Measurements from ENCODE around the gene CHCHD4.

The CHCHD4 gene

DNA sequence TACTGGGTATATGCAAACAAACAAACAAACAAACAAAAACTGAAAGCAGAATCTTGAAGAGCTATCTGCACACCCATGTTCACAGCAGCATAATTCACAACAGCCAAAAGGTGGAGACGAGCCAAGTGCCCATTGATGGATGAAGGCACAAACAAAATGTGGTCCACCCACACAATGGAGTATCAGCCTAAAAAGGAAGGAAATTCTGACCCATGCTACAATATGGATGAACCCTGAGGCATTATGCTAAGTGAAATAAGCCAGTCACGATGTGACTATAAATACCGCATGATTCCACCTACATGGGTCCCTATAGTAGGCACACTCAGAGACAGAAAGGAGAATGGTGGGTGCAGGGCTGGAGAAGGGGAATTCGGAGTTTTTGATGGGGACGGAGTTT, 29.6 kb upstream of the CHCHD4 start:
- TF ChIP-seq, protein P1, sequence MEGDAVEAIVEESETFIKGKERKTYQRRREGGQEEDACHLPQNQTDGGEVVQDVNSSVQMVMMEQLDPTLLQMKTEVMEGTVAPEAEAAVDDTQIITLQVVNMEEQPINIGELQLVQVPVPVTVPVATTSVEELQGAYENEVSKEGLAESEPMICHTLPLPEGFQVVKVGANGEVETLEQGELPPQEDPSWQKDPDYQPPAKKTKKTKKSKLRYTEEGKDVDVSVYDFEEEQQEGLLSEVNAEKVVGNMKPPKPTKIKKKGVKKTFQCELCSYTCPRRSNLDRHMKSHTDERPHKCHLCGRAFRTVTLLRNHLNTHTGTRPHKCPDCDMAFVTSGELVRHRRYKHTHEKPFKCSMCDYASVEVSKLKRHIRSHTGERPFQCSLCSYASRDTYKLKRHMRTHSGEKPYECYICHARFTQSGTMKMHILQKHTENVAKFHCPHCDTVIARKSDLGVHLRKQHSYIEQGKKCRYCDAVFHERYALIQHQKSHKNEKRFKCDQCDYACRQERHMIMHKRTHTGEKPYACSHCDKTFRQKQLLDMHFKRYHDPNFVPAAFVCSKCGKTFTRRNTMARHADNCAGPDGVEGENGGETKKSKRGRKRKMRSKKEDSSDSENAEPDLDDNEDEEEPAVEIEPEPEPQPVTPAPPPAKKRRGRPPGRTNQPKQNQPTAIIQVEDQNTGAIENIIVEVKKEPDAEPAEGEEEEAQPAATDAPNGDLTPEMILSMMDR (IDR thresholded peaks at IDR 0.05; ENCODE audit: low read depth, low read length): no peak

DNA sequence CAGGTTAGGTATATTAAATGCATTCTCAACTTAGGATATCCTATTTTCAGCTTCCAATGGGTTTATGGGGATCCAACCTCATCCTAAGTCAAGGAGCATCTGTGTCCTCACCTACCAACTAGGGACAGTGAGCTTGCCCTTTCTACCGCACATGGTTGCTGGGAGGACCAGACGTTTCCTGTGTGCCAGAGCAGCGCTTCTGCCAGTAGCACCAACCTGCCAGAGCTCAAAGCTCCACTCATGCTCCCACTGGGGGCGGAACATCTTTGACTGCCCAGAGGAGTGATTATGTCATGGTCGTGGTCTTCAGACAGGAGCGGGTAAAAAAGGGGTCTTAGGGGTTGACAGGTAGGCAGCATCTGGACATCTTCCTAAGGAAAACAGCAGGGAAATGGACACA, 29.0 kb upstream of the CHCHD4 start:
- TF ChIP-seq, protein P1 (IDR thresholded peaks at IDR 0.05; ENCODE audit: low read depth, low read length): no peak
- H3K4me3 ChIP-seq (ENCODE audit: low read depth, low read length): no peak overlapping the region

More for the DNA sequence above, 29.6 kb upstream of the CHCHD4 start:
- no peak overlapping the region for H3K4me3 ChIP-seq (ENCODE audit: low read depth, low read length)

DNA sequence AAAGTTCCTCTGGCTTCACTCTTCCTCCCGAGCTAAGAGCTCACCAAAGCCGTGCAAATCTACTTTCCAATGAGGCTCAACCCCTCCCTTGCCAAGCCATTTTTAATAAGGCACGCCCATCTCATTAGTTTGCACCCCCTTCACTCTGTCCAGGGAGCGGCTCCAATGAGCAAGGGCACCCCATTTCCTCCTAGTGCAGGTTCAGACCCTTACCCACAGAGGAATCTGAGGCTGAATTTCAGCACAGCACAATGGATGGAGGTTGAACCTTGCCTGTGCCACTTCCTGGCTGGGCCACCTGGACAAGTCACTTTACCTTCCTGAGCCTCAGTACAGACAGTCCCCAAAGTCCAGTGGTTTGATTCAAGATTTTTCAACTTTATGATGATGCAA, 28.3 kb upstream of the CHCHD4 start:
- TF ChIP-seq, protein P1 (IDR thresholded peaks at IDR 0.05; ENCODE audit: low read depth, low read length): no peak
- no peak overlapping the region for H3K4me3 ChIP-seq (ENCODE audit: low read depth, low read length)

DNA sequence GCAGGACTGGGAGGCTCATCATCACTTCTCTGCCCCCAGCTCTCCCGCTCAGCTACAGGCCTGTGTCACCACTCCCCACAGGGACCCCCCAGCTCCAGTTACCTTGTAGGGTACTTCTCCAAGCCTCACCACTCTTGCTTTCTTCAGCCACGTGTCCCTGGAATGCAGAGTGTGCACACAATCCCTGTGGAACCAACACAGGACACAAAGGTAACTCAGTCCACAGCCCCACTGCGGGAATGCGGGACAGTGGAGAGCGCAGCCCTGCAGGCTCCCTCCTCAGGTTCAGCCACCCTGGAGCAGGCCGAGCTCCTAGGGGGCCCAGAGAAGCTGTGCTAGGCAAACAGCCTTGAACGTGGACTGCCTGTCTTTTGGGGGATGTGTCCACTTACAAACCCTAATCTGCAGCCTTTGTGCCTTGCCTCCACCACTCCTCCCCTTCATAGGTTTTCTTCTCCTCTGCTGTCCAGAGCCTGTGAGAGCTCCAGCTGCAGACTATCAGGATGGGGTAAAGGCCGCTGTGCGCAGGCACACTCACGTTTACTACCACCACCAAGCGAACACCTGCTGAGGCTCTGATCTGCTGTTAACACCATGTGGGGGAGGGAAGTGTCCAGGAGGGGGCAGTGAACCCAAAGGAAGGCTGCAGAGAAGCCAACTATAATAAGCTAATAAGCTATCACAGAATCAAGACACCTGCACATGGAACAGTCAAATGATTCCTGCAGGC, 27.7 kb upstream of the CHCHD4 start:
- TF ChIP-seq, protein P1 (IDR thresholded peaks at IDR 0.05; ENCODE audit: low read depth, low read length): no peak; the same call in 1 of the 2 replicates
- H3K4me3 ChIP-seq (ENCODE audit: low read depth, low read length): no peak overlapping the region

DNA sequence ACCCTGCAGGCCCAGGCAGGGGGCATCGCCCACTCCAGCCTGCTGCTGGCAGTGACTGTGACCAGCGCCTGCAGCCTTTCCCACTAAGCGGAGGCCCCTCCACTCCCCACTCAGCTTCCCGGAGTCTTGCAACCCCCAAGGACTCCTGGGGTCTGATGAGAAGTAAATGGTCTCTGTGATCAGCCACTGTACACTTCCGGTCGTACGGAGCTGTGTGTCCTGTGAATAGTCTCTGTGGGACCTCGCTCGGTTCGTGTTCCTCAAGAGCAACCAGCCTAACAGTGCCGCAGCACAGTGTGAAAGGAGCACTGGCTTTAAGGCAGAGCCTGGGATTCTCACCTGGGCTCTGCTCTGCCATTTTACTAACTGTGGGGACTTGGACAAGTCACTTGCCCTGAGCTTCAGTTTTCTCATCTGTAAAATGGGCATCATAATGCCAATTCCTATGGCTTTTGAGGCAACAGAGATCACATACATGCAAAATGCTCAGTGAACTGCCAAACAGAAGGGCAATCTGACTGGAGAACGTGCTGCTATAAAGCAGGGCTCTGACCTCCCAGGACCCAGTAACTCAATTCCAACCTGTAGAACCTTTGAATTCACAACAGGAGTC, 26.9 kb upstream of the CHCHD4 start:
- TF ChIP-seq, protein P1 (IDR thresholded peaks at IDR 0.05; ENCODE audit: low read depth, low read length): no peak
- H3K4me3 ChIP-seq (ENCODE audit: low read depth, low read length): no peak overlapping the region

DNA sequence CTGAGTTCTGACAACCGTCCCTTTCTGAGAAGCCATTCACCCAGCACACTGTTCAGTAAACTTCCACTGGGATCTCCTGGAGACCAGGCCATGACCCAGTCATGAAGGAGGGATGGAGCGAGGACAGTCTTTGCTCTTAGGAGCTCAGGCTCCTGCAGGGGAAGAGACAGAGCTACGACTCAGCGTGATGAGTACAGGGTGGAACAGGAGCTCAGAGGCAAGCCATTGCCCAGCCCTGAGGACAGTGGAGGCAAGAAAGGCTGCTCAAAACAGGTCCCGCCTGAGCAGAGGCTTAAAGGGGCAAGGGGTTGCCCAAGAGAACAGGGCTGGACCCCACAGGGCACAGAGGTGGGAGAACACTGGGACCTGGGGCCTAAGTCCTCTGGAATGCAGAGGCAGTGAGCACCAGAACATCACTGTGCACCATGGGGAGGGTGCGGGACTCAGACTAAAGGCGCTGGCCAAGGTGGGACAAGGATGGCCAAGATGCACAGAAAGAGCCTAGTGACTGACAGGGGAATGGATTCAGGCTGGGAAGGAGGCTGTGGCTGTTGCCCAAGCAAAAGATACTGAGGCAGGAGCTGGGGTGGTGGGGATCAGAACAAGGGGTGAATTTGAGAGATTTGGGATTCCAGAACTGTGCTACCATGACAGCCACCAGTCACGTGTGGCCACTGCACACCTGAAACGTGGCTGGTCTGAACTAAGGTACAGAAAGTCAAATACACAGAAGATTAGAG, 26.0 kb upstream of the CHCHD4 start:
- TF ChIP-seq, protein P1 (IDR thresholded peaks at IDR 0.05; ENCODE audit: low read depth, low read length): no peak
- no peak overlapping the region for H3K4me3 ChIP-seq (ENCODE audit: low read depth, low read length)

DNA sequence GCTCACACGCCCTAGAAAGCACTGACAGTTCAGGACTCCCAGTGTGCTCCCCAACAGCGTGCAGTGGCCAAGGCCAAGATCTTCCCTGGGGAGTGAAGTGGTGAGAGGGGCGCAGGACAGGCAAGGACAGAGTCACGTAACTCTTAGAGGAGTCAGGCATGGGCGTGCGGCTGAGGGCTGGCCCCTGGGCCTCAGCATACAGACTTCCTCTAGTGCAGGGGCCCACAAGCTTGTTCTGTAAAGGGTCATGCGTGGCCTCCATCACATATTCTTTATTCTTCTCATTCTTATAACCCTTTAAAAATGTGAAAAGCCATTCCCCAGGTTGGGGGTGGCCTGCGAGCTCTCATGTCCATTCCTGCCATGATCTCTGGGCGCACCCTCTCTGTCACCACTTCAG, 25.4 kb upstream of the CHCHD4 start:
- TF ChIP-seq, protein P1 (IDR thresholded peaks at IDR 0.05; ENCODE audit: low read depth, low read length): no peak
- no peak overlapping the region for H3K4me3 ChIP-seq (ENCODE audit: low read depth, low read length)
